EL (cell line): ENCODE data around the gene KRT3.
"Not testable (repeated sequence)": the region's sequence is repeated elsewhere in the genome, so short reads cannot be mapped to it uniquely, and the experiment has no call there.

Source experiments
- DNase-seq: peaks from one replicate; pipeline ENCODE4 v3.0.0-alpha.2; 2016

KRT3 gene

GRCh38 chr12:52777566-52777965, 18.4 kb downstream of the KRT3 start:
- DNase-seq: no peak

GRCh38 chr12:52776913-52777395, 19.0 kb downstream of the KRT3 start, which contains the start of gene KRT76:
Gene KRT76 (minus strand): TSS chr12:52777345. CDS start chr12:52777291, 54 bp downstream.
- no peak for DNase-seq

DNA sequence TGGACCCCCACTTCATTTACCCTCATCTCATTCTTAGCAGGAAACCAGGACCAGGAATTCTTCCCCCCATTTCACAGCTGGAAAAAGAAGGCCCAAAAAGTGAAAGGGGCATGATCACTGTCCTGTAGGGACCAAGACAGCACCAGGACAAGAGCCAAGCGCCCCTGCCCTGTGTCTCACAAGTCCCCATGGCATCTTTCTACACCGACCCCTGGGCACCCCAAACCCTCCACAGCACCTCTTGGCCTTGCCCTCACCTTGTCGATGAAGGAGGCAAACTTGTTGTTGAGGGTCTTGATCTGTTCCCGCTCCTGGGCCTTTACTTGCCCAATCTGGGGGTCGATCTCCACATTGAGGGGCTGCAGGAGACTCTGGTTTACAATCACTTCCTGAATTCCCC, 19.5 kb downstream of the KRT3 start:
- no peak for DNase-seq

GRCh38 chr12:52774629-52775250, 21.2 kb downstream of the KRT3 start:
- DNase-seq: no peak

DNA sequence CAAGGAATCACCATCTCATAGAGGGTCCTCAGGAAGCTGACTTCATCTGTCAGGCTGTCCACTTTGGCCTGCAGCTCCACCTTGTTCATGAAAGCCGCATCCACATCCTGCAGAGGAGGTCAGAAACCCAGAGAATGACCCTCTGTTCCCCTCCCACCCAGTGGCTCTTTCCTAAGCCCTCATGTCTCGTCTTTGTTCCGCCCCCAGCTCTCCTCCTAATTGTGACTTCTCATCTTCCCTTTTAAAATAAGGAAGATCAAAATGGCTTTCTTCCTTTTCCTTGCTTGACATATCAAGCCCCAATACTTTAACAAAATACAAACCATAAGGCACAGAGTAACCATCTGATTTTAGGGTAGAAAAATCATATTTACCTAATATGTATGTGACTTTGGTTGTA, 23.1 kb downstream of the KRT3 start:
- DNase-seq: no peak

DNA sequence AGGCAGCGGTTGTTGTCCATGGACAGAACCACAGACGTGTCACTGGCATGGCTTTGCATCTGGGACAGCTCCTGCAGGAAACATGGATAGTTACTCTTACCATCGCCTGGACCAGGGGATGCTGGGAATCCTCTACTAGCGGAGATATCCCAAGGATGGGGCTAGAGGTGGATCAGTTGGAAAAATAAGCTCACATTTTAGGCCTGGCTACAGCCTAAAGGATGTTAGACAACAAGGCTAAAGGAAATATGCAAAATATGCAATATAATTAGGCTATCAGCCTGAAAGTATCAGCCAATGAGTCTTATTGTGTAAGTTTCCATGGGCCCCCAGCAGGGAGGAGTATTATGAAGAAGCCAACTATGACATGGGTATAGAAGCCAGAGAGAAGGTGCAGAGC, 23.7 kb downstream of the KRT3 start:
- DNase-seq: no peak

GRCh38 chr12:52771505-52771904, 24.4 kb downstream of the KRT3 start:
- DNase-seq: no peak

- no peak for DNase-seq
These were observed 24.8 kb downstream of the KRT3 start for GRCh38 chr12:52771088-52771487.

DNA sequence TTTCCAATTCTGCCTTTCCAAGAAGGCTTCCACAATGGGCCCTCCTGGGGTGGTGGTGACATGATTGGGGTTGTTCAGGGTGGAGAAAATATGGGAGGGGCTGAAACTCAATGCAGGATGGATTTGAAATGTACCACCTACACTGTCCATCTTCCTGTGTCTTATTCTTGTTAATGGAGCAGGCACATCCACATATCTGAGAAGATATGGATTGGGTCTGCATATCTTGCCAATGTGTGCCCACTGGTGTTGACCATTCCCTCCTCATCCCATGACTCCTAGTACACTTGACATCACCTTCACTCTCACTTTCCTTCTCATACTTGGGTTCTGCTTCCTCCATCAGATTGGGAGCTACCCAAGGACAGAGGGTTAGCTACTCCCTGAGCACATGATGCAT, 26.0 kb downstream of the KRT3 start:
- no peak for DNase-seq

DNA sequence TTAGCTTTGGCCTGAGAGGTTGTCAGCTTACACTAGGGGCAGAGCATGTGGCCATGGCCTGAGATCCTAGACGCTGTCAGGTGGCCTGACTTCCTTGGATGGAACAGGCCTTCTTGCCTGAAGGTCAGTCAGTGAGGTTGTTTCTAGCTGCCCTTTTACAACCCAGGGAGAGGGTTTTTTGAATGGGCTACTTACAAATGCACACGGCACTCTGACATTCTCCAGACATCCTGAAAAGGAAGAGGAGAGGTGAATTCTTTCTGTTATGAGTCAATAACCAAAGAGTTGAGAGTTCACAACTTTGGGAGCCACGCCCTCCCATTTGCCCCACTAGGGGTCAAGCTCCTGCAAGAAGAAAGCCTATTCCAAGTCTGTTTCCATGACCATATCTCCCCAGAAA, 26.6 kb downstream of the KRT3 start:
- no peak for DNase-seq

GRCh38 chr12:52768479-52769200, 27.3 kb downstream of the KRT3 start:
- no peak for DNase-seq

DNA sequence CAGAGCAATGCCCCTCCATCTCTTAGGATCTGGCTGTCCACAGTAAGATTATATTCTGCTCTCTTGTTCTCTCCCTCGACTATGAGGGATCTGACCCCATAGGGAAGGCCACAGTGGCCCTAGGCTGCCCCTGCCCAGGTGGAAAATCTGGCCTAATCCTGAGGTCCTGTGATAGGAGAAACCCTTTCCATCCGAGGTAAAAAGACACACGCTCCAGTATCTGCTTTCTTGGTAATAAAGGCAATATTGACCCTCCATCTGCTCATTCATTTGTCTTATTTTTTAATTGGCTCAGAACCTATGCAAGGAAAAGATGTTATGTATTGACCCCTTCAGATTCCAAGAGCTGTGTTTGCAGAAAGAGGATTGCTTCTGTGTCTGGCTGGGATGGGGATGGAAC, 28.5 kb downstream of the KRT3 start:
- DNase-seq: no peak

GRCh38 chr12:52767020-52767379, 28.9 kb downstream of the KRT3 start:
- no peak for DNase-seq

DNA sequence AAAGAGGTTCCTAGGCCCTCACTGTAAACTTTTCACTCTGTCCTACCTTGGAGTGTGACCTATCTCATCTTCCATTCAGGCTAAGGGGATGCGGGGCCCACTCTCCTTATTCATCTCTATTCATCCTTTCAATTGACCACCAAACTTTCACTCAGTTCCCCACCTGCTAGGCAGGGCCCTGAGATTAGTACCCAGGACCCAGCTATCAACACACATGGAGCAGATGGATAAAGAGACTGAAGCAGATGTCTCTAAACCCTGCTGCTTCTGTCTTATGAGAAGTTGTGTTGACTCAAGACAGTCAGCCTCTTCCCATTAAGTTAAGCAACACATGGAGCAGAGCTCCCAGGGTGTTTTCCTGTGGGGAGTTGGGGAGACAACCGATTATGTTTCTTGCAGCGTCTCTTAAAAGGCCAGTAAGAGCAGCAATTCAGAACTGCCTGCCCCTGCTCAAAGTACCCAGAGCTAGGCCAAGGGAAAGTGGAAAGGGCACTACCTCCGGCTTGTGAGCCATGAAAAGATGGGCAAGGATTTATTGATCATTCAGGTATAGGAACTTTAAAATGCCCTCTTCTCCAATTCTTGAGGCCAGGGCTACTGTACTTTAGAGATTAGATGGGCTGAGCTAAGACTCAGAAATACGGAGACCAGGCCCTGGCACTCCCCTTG, 29.4 kb downstream of the KRT3 start:
- no peak for DNase-seq

DNA sequence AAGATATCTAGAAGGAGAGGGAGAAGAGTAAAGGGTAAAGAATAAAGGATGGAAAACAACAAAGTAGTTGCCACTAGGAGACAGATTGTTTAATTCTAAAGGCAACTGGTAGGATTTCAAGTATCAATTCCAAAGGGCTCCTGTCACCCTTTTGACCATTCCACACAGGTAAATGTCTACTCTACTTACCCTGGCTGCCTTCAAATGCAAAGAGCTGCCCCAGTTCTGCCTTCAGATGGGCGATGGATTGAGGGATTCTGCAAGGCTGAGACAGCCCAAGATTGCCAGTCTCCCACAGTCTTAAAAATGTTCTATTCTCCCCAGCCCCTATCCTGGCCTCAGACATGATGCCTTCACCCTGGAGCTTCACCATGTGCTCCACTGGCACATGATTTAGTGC, 30.2 kb downstream of the KRT3 start:
- no peak for DNase-seq

GRCh38 chr12:52763991-52764390, 31.9 kb downstream of the KRT3 start:
- DNase-seq: no peak

DNA sequence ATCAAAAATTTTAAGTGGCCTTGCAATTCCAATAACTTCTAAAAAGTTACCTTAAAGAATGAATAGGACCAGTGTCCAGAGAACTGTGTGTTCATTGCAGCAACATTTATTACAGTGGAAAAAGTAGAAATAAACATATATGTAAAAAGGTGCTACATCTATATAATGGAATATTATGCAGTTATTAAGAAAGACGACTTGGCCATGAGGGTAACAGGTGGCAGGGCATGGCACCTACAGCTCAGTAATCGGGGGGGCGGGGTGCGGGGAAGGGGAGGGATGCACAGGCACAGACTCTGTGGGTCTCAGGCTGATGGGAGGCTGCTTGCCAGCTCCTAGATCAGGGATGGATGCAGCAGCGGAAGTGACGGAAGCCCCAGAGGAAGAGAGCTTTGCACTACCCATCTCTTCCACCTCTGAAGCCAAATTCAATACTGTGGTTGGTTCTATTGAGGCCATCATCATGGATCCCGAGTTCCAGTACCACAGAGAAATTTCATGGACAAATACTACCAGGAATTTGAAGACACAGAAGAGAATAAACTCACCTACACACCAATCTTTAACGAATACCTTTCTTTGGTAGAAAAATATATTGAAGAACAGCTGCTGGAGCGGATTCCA, 32.8 kb downstream of the KRT3 start:
- DNase-seq: no peak

GRCh38 chr12:52761802-52762201, 34.1 kb downstream of the KRT3 start:
- no peak for DNase-seq

DNA sequence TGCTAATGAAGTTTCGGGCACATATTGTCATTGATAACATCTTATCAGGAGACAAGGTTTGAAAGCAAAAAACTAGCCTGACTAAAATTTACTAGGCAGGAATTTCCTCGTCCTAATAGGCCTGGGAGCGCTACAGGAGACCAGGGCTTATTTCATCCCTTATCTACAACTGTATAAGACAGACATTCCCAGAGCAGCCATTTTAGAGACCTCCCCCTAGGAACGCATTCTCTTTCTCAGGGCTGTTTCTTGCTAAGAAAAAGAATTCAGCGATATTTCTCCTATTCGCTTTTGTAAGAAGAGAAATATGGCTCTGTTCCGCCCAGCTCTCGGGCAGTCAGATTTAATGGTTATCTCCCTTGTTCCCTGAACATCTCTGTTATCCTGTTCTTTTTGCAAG, 34.7 kb downstream of the KRT3 start:
- not testable (repeated sequence) for DNase-seq

DNA sequence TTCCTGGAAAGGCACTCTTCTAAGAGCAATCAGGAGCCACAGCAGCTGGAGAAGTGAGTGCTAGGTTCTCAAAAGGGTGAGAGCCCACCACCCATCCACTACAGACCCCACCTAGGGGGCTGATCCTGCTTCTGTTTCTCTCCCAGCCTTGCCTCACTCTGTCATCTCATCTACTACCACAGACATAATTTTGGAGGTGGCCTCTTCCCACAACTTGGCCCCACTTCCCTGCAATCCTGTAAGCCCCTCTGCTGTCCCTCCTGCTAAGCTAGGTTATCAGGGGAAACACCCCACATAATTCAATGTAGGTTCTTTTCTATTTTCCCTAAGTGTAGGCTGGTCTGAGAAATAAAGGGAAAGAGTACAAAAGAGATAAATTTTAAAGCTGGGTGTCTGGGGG, 35.3 kb downstream of the KRT3 start:
- no peak for DNase-seq

- DNase-seq: no peak
These were observed 36.2 kb downstream of the KRT3 start for GRCh38 chr12:52759695-52760094.

DNA sequence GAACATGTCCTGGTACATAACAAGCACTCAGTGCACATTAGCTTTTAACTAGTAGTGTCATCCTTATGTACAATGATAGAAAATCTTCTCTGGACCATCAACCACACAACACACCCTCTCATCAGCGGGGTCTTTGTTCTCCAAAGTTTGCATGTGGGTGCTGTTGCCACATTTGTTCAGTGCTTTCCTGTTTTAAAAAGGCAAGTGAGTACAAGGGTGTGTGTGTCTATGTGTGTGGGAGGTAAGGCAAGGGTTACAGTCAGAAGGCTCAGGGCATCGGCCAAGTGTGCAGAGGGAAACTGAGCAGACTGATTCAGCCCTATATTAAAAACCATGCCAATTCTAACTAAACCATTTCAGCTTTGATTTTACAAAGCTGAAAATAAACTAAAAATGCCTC, 36.7 kb downstream of the KRT3 start:
- DNase-seq: no peak

GRCh38 chr12:52757449-52758176, 38.3 kb downstream of the KRT3 start:
- no peak for DNase-seq
